A549 treated with CORT108297 at 1 μM for 4 hours (cell line): ENCODE measurements around the gene SPRR3. TPM values are rescaled to one million over a fixed set of nuclear protein-coding genes. Genes with fewer than 3 reads are reported as not detected.

ENCODE experiments used
- total RNA-seq: library from RNA; stranded (reverse); fragments of 200-300 nt; extraction: Qiagen RNA extraction; gene quantifications from 5 replicates; pipeline ENCODE4 v1.2.3, GENCODE V29; 2022

The SPRR3 gene
- total RNA-seq = not detected in 5 replicates

GRCh38 chr1:153001382-153001781 lies at the start of gene SPRR3:
Gene SPRR3, plus strand, starts transcription at chr1:153001749. Its CDS starts 1,272 bp downstream, at chr1:153003021.

GRCh38 chr1:152970495-152970894 lies 31.1 kb upstream of the SPRR3 start, which contains the start of gene SPRR4:
Gene SPRR4, plus strand, starts transcription at chr1:152970648. Its CDS starts 1,243 bp downstream, at chr1:152971891.

GRCh38 chr1:152983743-152984142 lies 17.8 kb upstream of the SPRR3 start, which contains the start of gene SPRR1A:
Gene SPRR1A, plus strand, starts transcription at chr1:152984081. Its CDS starts 1,150 bp downstream, at chr1:152985231.

GRCh38 chr1:153030895-153031294 lies 29.3 kb downstream of the SPRR3 start, which contains the start of gene SPRR1B:
Gene SPRR1B, plus strand, starts transcription at chr1:153031203. Its CDS starts 1,143 bp downstream, at chr1:153032346.

GRCh38 chr1:153040950-153041631 lies 39.5 kb downstream of the SPRR3 start, which contains the start of gene SPRR2D:
Gene SPRR2D, minus strand, starts transcription at chr1:153041120. Its CDS starts 774 bp downstream, at chr1:153040346.

Other genes with a start within 250 kb of the SPRR3 start
- not detected in 5 replicates for gene KPRP, start 243.7 kb upstream of the SPRR3 start, total RNA-seq
- gene LCE1F, start 226.6 kb upstream of the SPRR3 start, total RNA-seq = not detected in 5 replicates
- gene LCE1E, start 215.5 kb upstream of the SPRR3 start, total RNA-seq = 0.31 TPM in 1 of 5 replicates, not detected in the others
- not detected in 5 replicates for gene LCE1D, start 205.0 kb upstream of the SPRR3 start, total RNA-seq
- gene LCE1C, start 195.1 kb upstream of the SPRR3 start, total RNA-seq = not detected in 5 replicates
- gene LCE1B, start 189.8 kb upstream of the SPRR3 start, total RNA-seq = 0.07 TPM in 1 of 5 replicates, not detected in the others
- gene LCE1A, start 174.3 kb upstream of the SPRR3 start, total RNA-seq = not detected in 5 replicates
- not detected in 5 replicates for gene LCE6A, start 158.9 kb upstream of the SPRR3 start, total RNA-seq
- not detected in 5 replicates for gene LCE7A, start 141.8 kb upstream of the SPRR3 start, total RNA-seq
- gene SMCP, start 123.4 kb upstream of the SPRR3 start, total RNA-seq = not detected in 5 replicates
- 0.03 to 0.06 TPM in 2 of 5 replicates, not detected in the others for gene IVL, start 93.2 kb upstream of the SPRR3 start, total RNA-seq
- not detected in 5 replicates for gene SPRR5, start 54.5 kb upstream of the SPRR3 start, total RNA-seq
- gene SPRR4, start 31.1 kb upstream of the SPRR3 start, total RNA-seq = not detected in 5 replicates
- not detected in 5 replicates for gene SPRR1A, start 17.7 kb upstream of the SPRR3 start, total RNA-seq
- gene SPRR1B, start 29.5 kb downstream of the SPRR3 start, total RNA-seq = not detected in 5 replicates
- 0.21 TPM in 1 of 5 replicates, not detected in the others for gene SPRR2D, start 39.4 kb downstream of the SPRR3 start, total RNA-seq
- gene SPRR2A, start 55.8 kb downstream of the SPRR3 start, total RNA-seq = not detected in 5 replicates
- gene SPRR2B, start 69.9 kb downstream of the SPRR3 start, total RNA-seq = not detected in 5 replicates
- not detected in 5 replicates for gene SPRR2E, start 92.8 kb downstream of the SPRR3 start, total RNA-seq
- gene SPRR2F, start 111.8 kb downstream of the SPRR3 start, total RNA-seq = not detected in 5 replicates
- not detected in 5 replicates for gene SPRR2G, start 149.1 kb downstream of the SPRR3 start, total RNA-seq
- not detected in 5 replicates for gene LELP1, start 201.7 kb downstream of the SPRR3 start, total RNA-seq
- gene PRR9, start 215.8 kb downstream of the SPRR3 start, total RNA-seq = not detected in 5 replicates